Measurements from ENCODE around the gene TUBB3.

GRCh38 chr16:89895482-89896250 lies 27.5 kb upstream of the TUBB3 start:
- TF ChIP-seq E2F6 (IDR thresholded peaks at IDR 0.05): no peak
- TF ChIP-seq EP300 (IDR thresholded peaks at IDR 0.05; ENCODE audit: borderline replicate concordance in 1 of 2, low read depth in 2 of 2, low read length in 2 of 2): no peak
- TF ChIP-seq JUND (IDR thresholded peaks at IDR 0.05; ENCODE audit: low read length): no peak
